Activated CD4-positive, alpha-beta T cell treated with anti-CD3 and anti-CD28 coated beads, Interleukin-2, Interleukin-6, amounts not matched to agents 100 ng/mL and 50 ng/mL, durations not matched to agents 16 hours and 8 hours (primary cell): ENCODE results near the gene SLC5A1.

Source experiments
- DNase-seq: peaks from one replicate; pipeline ENCODE4 v3.0.0-alpha.2; 2020

Gene SLC5A1

DNA sequence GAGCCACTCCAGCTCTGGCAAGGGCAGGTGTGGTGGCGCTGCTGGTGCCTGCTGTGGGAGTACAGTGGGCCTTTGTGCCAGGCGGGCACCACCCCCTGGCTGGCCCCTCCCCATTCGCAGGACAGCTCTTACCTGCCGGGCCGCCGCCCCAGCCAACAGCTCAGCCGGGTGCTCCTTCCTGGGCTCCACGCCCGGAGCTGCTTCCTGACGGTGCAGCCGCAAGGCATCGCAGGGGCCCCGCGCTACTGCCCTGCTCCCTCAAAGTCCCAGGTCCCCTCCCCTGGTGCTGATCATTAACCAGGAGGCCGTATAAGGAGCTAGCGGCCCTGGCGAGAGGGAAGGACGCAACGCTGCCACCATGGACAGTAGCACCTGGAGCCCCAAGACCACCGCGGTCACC is at the start of gene SLC5A1:
SLC5A1 (plus strand) TSS at position 338 of the 400 bp plus-strand sequence; CDS start at position 359, 21 bp downstream.
- DNase-seq, result no peak

GRCh38 chr22:31995046-31995445 is 48.0 kb upstream of the SLC5A1 start:
- no peak for DNase-seq

- DNase-seq, result no peak
Measured at GRCh38 chr22:31995807-31996206, 47.3 kb upstream of the SLC5A1 start.

DNA sequence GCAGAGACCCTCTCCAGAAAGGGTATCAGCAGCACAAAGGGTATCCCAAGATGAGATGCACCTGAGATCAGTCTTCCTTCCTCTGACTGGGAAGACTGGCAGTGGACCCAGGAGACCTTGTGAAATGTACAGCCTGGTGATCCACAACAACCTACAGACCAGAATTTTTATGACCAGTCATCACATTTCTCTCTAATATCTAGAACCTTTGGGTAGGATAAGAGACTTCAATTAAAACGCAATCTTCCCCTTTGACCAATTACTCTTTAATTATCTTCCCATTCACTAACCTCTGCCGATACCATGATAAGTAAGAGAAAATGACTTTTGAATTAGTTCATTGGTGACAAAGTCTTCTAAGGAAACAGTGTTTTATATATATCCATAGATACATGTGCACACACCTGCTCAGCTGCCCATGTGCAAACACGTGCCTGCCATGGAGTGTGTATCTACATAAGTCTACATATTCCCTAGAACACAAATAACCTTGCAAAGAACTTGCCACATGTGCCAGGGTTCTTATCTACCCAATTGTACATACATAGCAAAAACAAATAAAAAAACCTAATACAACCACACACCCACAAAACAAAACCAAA is 44.2 kb upstream of the SLC5A1 start:
- no peak for DNase-seq

- DNase-seq, result no peak
Measured at GRCh38 chr22:32000181-32000580, 42.9 kb upstream of the SLC5A1 start.

- DNase-seq, result no peak
Measured at GRCh38 chr22:32005453-32005852, 37.6 kb upstream of the SLC5A1 start.

GRCh38 chr22:32013200-32013599 is 29.9 kb upstream of the SLC5A1 start:
- DNase-seq, result no peak

- no peak for DNase-seq
Measured at GRCh38 chr22:32016081-32016480, 27.0 kb upstream of the SLC5A1 start.

DNA sequence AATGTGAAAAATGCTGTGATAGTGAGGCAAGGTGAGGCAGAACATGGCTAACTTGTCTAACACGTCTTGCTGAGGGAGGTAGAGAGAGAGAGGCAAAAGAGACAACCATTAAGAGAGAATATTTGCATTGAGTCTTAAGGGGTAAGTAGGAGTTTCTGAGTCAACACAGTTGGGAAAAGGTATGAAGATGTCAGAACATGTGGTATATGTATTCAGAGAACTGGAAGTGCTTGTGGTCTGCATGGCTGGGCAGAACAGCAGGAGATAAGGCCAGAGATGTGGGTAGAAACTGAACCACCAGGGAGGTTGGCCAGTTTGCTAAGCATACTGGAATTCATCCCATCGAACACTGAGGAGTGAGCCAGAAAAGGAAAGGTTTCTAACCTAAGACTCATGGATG is 25.0 kb upstream of the SLC5A1 start:
- DNase-seq, result no peak

DNA sequence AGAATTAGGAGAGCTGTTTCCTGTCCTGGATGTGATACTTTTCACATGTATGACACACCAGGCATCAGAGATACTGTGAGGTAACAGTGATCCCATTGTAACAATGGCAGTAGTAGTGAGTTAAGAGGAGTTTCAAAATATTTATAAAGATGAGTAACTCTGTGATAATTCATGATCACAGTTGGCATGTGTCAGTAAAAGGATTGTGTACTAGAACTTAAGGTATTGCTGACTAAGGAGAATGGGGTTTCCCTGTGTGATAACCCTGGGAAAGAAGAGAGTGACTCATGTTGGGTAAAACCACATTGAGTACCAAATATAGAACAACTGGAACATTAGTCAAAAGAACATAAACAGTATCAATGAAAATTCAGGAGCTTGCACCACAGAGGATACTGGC is 22.9 kb upstream of the SLC5A1 start:
- DNase-seq, result no peak

- DNase-seq, result no peak
Measured at GRCh38 chr22:32021716-32022115, 21.3 kb upstream of the SLC5A1 start.

GRCh38 chr22:32023251-32023827 is 19.7 kb upstream of the SLC5A1 start:
- no peak for DNase-seq

- no peak for DNase-seq
Measured at GRCh38 chr22:32024796-32025195, 18.3 kb upstream of the SLC5A1 start.

DNA sequence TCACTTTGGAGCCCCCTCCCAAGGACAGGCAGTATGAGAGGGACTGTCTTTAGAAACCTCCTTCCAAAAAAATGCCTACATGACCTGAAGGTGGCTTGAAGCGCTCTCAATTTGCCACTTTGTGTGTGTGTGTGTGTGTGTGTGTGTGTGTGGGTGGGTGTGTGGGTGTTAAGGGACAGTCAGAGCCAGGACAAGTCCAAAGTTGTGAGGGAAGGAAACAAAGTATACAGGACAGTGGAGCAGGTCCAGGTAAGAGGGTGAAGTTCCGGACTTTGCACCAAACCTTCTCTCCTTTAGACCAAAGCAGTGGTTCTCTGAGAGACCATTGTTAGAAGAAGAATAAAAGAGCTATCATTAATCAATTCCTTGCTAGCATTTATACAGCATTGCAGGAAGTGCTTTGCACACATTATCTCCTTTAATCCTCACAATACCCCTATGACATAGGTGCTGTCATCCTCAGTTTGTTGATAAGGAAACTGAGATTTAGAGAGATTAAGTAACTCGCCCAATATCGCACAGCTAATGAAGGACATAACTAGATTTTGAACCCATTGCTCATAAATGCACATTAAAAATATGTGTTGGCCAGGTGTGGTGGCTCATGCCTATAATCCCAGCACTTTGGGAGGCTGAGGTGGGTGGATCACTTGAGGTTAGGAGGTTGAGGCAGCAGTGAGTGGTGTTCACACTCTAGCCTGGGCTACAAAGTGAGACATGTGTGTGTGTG is 12.4 kb upstream of the SLC5A1 start:
- no peak for DNase-seq

GRCh38 chr22:32031466-32031865 is 11.6 kb upstream of the SLC5A1 start:
- DNase-seq, result no peak

DNA sequence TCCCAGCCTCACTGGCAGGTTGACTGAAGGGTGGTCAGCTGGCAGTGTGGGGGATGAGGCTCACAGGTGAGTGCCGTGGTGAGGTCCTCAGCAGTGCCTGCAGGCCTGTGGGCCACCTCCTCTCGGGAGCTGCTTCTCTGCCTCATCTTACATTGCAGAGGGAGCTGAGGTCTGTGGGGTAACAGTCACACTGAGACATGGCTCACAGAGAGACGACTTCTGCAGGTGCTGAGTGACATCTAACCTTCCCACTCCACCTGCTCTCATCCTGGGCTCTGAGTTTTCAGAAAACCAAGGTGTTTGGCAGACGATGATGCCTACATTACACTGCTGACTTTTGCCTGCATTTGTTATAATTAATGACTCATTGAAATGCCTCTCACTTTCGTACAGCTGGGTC is 8.8 kb upstream of the SLC5A1 start:
- no peak for DNase-seq

- DNase-seq, result no peak
Measured at GRCh38 chr22:32037236-32037635, 5.8 kb upstream of the SLC5A1 start.

DNA sequence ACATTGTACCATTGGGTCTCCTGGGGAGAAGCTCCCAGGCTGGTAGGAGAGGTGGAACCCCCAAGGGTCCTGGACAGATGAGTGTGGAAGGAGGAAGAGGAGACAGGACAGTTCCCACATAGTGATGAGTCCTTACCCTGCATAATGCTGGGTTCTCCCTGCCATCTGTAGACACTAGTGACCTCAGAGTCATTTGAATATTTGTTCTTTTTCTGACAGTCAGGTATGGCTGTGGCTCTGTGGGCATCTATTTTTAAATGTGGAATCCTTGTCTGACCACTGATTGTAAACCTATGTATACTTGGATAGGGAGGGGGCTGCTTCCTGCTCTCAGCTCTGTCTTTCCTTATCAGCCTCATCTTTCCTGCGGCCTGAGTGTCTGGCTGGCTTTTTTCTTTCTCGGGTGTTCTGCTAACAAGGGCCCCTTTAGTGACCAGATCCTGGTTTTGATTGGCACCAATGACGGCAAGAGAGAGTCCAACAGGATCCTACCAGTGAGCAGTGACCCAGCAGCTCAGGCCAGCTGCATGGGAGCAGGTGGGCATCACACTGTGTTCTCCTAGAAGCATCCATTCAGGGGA is 2.6 kb upstream of the SLC5A1 start:
- DNase-seq, result no peak

GRCh38 chr22:32043391-32043790 is 330 bp downstream of the SLC5A1 start:
- no peak for DNase-seq

DNA sequence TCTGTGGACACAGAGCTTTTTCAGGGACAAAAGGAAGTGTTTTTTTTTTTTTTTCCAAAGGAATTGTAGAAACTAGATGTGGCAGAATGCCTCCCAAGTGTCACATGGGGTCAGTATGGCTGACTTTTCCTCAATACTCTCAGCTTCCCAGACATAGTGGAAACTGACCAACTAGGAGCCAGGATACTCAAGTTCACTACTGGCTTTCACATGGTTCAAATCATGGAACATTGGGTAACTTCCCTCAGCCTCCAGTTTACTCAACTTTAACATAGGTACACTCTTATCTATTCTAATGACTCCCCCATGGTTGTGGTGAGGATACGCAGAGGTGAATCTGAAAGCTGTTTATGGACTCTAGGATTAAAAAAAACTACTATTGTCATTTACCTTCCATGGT is 1.4 kb downstream of the SLC5A1 start:
- no peak for DNase-seq

DNA sequence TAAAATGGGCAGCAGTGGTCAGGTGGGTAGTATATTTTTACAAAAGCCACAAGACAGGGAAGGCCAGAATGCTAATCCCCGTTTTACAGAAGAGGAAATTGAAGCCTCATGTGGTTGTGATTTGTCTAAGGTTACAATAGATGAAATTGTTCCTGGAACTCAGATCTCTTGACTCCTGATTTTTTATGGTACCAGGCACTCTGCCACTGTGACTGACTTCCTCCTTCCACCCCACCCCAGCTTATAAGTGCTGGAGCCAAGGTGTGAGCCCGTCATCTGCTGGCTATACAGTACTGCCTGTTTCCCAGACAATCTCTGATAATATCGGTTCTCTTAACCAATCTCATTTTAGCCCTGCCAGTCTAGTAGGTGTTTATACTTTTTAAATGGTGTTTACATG is 1.9 kb downstream of the SLC5A1 start:
- DNase-seq, result no peak

GRCh38 chr22:32048069-32048468 is 5.0 kb downstream of the SLC5A1 start:
- no peak for DNase-seq

GRCh38 chr22:32050678-32051515 is 7.8 kb downstream of the SLC5A1 start:
- peak; percentile 92 for DNase-seq
